Prostate gland (tissue), 2 donors: ENCODE data around the gene GSX2.

Experiments used
- POLR2A ChIP-seq: fragments of 450-650 bp; IDR thresholded peaks from one replicate; pipeline ENCODE4 v1.6.1; 2016; ENCODE audit warnings: antibody characterized with exemption, mild to moderate bottlenecking
- TF ChIP-seq, protein P1 (sequence below), 4 experiments: fragments of 200-600 bp in 2 of 4; fragments of 450-650 bp in 2 of 4; sonication (generic) in 2 of 4; IDR thresholded peaks; 1 replicate in 3 of 4; 2 replicates in 1 of 4; pipeline ENCODE4 v1.5.1; 2016 to 2019; ENCODE audit warnings: antibody characterized with exemption in 4 of 4, mild to moderate bottlenecking in 2 of 4, moderate library complexity in 2 of 4

DNA sequence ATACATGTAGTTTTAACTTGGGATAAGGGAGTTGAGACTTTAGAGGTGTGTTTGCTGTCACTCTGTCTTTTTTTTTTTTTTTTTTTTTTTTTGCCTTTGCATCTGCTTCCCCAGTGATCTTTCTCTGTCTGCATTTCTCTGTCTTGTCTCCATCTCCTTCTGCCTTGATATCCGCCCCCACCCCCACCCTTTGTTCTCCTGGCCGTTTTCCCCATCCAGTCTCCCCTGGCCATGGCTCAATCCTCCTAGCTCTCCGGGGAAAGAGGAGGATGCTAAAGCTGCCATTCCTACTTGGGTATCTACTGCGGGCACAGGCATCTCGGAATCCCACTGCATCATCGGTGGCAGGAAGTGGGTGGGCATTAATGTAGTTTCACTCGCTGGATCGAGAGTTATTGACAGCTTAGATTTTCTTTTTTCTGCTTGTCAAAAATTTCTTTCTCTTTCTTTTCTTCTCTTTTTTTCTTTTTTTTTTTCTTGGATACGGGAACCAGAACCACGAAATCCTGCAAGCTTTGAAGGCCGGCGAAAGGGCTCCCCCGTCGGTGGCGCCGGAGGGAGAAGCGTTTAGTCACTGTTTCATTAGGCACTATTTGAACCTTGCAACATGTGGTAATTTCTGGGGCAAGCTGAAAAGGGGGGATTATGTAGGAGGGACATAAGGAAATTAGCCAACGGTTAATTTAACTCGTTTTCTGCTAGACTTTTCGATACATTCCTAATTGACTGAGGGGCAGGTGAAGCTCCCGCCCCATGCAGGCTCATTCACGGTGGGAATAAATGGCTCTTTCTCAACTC is 8.2 kb downstream of the GSX2 start:
- TF ChIP-seq, protein P1, sequence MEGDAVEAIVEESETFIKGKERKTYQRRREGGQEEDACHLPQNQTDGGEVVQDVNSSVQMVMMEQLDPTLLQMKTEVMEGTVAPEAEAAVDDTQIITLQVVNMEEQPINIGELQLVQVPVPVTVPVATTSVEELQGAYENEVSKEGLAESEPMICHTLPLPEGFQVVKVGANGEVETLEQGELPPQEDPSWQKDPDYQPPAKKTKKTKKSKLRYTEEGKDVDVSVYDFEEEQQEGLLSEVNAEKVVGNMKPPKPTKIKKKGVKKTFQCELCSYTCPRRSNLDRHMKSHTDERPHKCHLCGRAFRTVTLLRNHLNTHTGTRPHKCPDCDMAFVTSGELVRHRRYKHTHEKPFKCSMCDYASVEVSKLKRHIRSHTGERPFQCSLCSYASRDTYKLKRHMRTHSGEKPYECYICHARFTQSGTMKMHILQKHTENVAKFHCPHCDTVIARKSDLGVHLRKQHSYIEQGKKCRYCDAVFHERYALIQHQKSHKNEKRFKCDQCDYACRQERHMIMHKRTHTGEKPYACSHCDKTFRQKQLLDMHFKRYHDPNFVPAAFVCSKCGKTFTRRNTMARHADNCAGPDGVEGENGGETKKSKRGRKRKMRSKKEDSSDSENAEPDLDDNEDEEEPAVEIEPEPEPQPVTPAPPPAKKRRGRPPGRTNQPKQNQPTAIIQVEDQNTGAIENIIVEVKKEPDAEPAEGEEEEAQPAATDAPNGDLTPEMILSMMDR (IDR thresholded peaks at IDR 0.05), result no peak
- TF ChIP-seq POLR2A, result no peak
